ENCODE results near the gene TPST1.
"Not testable (repeated sequence)": the region's sequence is repeated elsewhere in the genome, so short reads cannot be mapped to it uniquely, and the experiment has no call there.

GRCh38 chr7:66382182-66382923 is 177.2 kb downstream of the TPST1 start:
- TF ChIP-seq, protein P1, sequence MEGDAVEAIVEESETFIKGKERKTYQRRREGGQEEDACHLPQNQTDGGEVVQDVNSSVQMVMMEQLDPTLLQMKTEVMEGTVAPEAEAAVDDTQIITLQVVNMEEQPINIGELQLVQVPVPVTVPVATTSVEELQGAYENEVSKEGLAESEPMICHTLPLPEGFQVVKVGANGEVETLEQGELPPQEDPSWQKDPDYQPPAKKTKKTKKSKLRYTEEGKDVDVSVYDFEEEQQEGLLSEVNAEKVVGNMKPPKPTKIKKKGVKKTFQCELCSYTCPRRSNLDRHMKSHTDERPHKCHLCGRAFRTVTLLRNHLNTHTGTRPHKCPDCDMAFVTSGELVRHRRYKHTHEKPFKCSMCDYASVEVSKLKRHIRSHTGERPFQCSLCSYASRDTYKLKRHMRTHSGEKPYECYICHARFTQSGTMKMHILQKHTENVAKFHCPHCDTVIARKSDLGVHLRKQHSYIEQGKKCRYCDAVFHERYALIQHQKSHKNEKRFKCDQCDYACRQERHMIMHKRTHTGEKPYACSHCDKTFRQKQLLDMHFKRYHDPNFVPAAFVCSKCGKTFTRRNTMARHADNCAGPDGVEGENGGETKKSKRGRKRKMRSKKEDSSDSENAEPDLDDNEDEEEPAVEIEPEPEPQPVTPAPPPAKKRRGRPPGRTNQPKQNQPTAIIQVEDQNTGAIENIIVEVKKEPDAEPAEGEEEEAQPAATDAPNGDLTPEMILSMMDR (IDR thresholded peaks at IDR 0.05), result not testable (repeated sequence)
- TF ChIP-seq POLR2A (IDR thresholded peaks at IDR 0.05), result not testable (repeated sequence)

Measured in thyroid gland (tissue), 4 donors.